GM19324 (cell line): ENCODE results near the gene GCM1.
"Not testable (repeated sequence)": the region's sequence is repeated elsewhere in the genome, so short reads cannot be mapped to it uniquely, and the experiment has no call there.

Source experiments
- ATAC-seq: cut with Tn5 transposase; IDR thresholded peaks from one replicate; pipeline ENCODE4 v1.9.1; 2021; ENCODE audit warnings: mild to moderate bottlenecking, moderate library complexity; ENCODE audit not compliant: unreplicated experiment, low FRiP score

GCM1 gene

GRCh38 chr6:53148684-53149083 is at the start of gene GCM1:
TSS of gene GCM1 (minus strand) at chr6:53148841. CDS start at chr6:53145632, 3,209 bp downstream.
- no peak for ATAC-seq

GRCh38 chr6:53197553-53197952 is 48.9 kb upstream of the GCM1 start:
- no peak for ATAC-seq

- ATAC-seq, result no peak
Observed at GRCh38 chr6:53195048-53195447, 46.4 kb upstream of the GCM1 start.

- ATAC-seq, result no peak
Observed at GRCh38 chr6:53192682-53193188, 44.1 kb upstream of the GCM1 start.

GRCh38 chr6:53189554-53189953 is 40.9 kb upstream of the GCM1 start:
- no peak for ATAC-seq

GRCh38 chr6:53188833-53189232 is 40.2 kb upstream of the GCM1 start:
- ATAC-seq, result no peak

- no peak for ATAC-seq
Observed at GRCh38 chr6:53180678-53181077, 32.0 kb upstream of the GCM1 start.

GRCh38 chr6:53179961-53180651 is 31.5 kb upstream of the GCM1 start:
- ATAC-seq, result no peak

- ATAC-seq, result no peak
Observed at GRCh38 chr6:53178837-53179432, 30.3 kb upstream of the GCM1 start.

- no peak for ATAC-seq
Observed at GRCh38 chr6:53175027-53175426, 26.4 kb upstream of the GCM1 start.

- no peak for ATAC-seq
Observed at GRCh38 chr6:53172468-53172803, 23.8 kb upstream of the GCM1 start.

GRCh38 chr6:53171605-53172467 is 23.2 kb upstream of the GCM1 start:
- ATAC-seq, result peak; percentile 70

- ATAC-seq, result no peak
Observed at GRCh38 chr6:53168516-53169267, 20.1 kb upstream of the GCM1 start.

- no peak for ATAC-seq
Observed at GRCh38 chr6:53165293-53165692, 16.7 kb upstream of the GCM1 start.

- no peak for ATAC-seq
Observed at GRCh38 chr6:53162606-53163005, 14.0 kb upstream of the GCM1 start.

- ATAC-seq, result no peak
Observed at GRCh38 chr6:53161481-53162009, 12.9 kb upstream of the GCM1 start.

- no peak for ATAC-seq
Observed at GRCh38 chr6:53159558-53159957, 10.9 kb upstream of the GCM1 start.

- ATAC-seq, result not testable (repeated sequence)
Observed at GRCh38 chr6:53158076-53158475, 9.4 kb upstream of the GCM1 start.

GRCh38 chr6:53155279-53155678 is 6.6 kb upstream of the GCM1 start:
- ATAC-seq, result not testable (repeated sequence)

GRCh38 chr6:53154794-53155193 is 6.2 kb upstream of the GCM1 start:
- no peak for ATAC-seq
